ENCODE measurements around the gene SMIM45.
A peak's percentile ranks its signal among the peaks of the same experiment; 100 is the strongest.

SMIM45 gene

GRCh38 chr22:41951898-41952474, at the start of gene SMIM45:
Gene SMIM45, plus strand, starts transcription at chr22:41952150.
- no peaks in the 10 kb centered on the region for H3K27me3 ChIP-seq (ENCODE audit: insufficient read depth, low read depth, low read length)
- H3K4me3 ChIP-seq (ENCODE audit: low read length): peak within 1 kb of the TSS; percentile 60
- no peaks in the 10 kb centered on the region for H3K36me3 ChIP-seq (ENCODE audit: insufficient read depth, low read length)
- TF ChIP-seq RAD21 (conservative IDR thresholded peaks at IDR 0.05) (peak; percentile 87), TAF1 (IDR thresholded peaks at IDR 0.05; ENCODE audit: low read depth) (peak; percentile 45), CTCF (IDR thresholded peaks at IDR 0.05; ENCODE audit: poor library complexity, severe bottlenecking) (peak; percentile 87), EP300 (conservative IDR thresholded peaks at IDR 0.05; ENCODE audit: poor library complexity, severe bottlenecking) (peak; percentile 81), EZH2 (IDR thresholded peaks at IDR 0.05; ENCODE audit: borderline replicate concordance, insufficient read depth, low read length, poor library complexity, severe bottlenecking) (no peak), MXI1 (conservative IDR thresholded peaks at IDR 0.05; ENCODE audit: poor library complexity, severe bottlenecking) (peak; percentile 82), POLR2AphosphoS5 (IDR thresholded peaks at IDR 0.05) (peak; percentile 85), SMC3 (conservative IDR thresholded peaks at IDR 0.05; ENCODE audit: poor library complexity) (peak; percentile 80), REST (IDR thresholded peaks at IDR 0.05; ENCODE audit: borderline replicate concordance) (peak; percentile 70)
- H2AFZ ChIP-seq (ENCODE audit: low read depth, low read length): peak within 1 kb of the TSS; percentile 66
- no peaks in the 10 kb centered on the region for H3F3A ChIP-seq (ENCODE audit: insufficient read depth, low read length, poor library complexity, severe bottlenecking)
- H4K20me1 ChIP-seq (ENCODE audit: insufficient read depth): no peaks in the 10 kb centered on the region
- peak within 1 kb of the TSS; percentile 79 for H3K4me2 ChIP-seq (ENCODE audit: low read length)
- H3K9me2 ChIP-seq (ENCODE audit: insufficient read depth, low read length): no peaks in the 10 kb centered on the region
- H3K27ac ChIP-seq (ENCODE audit: low read length): peak within 1 kb of the TSS; percentile 97
- peak within 1 kb of the TSS; percentile 73 for H3K9ac ChIP-seq (ENCODE audit: low read length)
- H3K79me2 ChIP-seq (replicated peaks; ENCODE audit: insufficient read depth, low read length): no peaks in the 10 kb centered on the region
- no peaks in the 10 kb centered on the region for H3K9me3 ChIP-seq (ENCODE audit: low read length)

- no peak overlapping the region for H3K4me2 ChIP-seq (ENCODE audit: low read length)
- H3K9me2 ChIP-seq (ENCODE audit: insufficient read depth, low read length): no peaks in the 10 kb centered on the region
- TF ChIP-seq MXI1 (conservative IDR thresholded peaks at IDR 0.05; ENCODE audit: poor library complexity, severe bottlenecking): no peak
- TF ChIP-seq TAF1 (IDR thresholded peaks at IDR 0.05; ENCODE audit: low read depth): no peak
- TF ChIP-seq EP300 (conservative IDR thresholded peaks at IDR 0.05; ENCODE audit: poor library complexity, severe bottlenecking): no peak
- TF ChIP-seq EZH2 (IDR thresholded peaks at IDR 0.05; ENCODE audit: borderline replicate concordance, insufficient read depth, low read length, poor library complexity, severe bottlenecking): no peak
- no peak for TF ChIP-seq REST (IDR thresholded peaks at IDR 0.05; ENCODE audit: borderline replicate concordance)
- TF ChIP-seq CTCF (IDR thresholded peaks at IDR 0.05; ENCODE audit: poor library complexity, severe bottlenecking): no peak
- no peak for TF ChIP-seq SMC3 (conservative IDR thresholded peaks at IDR 0.05; ENCODE audit: poor library complexity)
- TF ChIP-seq POLR2AphosphoS5 (IDR thresholded peaks at IDR 0.05): no peak
- TF ChIP-seq RAD21 (conservative IDR thresholded peaks at IDR 0.05): no peak
- H3K9me3 ChIP-seq (ENCODE audit: low read length): no peaks in the 10 kb centered on the region
- no peaks in the 10 kb centered on the region for H3K79me2 ChIP-seq (replicated peaks; ENCODE audit: insufficient read depth, low read length)
- no peak overlapping the region for H3K4me3 ChIP-seq (ENCODE audit: low read length)
- no peak overlapping the region for H2AFZ ChIP-seq (ENCODE audit: low read depth, low read length)
- H3K36me3 ChIP-seq (ENCODE audit: insufficient read depth, low read length): peaks cover 5% of the 10 kb centered on the region
- H3K27me3 ChIP-seq (ENCODE audit: insufficient read depth, low read depth, low read length): no peaks in the 10 kb centered on the region
- no peaks in the 10 kb centered on the region for H4K20me1 ChIP-seq (ENCODE audit: insufficient read depth)
- no peak overlapping the region for H3K27ac ChIP-seq (ENCODE audit: low read length)
- H3K9ac ChIP-seq (ENCODE audit: low read length): no peak overlapping the region
- H3F3A ChIP-seq (ENCODE audit: insufficient read depth, low read length, poor library complexity, severe bottlenecking): no peaks in the 10 kb centered on the region
These were observed 49.0 kb upstream of the SMIM45 start for GRCh38 chr22:41902932-41903421.

Measured in neural cell (in vitro differentiated cells).